H1 (cell line): ENCODE data around the gene COL20A1. TPM values are rescaled to one million over a fixed set of nuclear protein-coding genes. Genes with fewer than 3 reads are reported as not detected.

ENCODE experiments used
- CTCF ChIA-PET: fragments of 300-600 bp; sonication (Branson Sonifier 250); formaldehyde crosslinking; loops from one replicate; lab custom pipeline; 2021; ENCODE audit not compliant: partially characterized antibody; lab: Charles Lee
- POLR2A ChIA-PET: fragments of 300-600 bp; sonication (Branson Sonifier 250); formaldehyde crosslinking; loops from one replicate; lab custom pipeline; 2021; ENCODE audit warnings: inconsistent platforms; ENCODE audit not compliant: partially characterized antibody; lab: Charles Lee
- DNase-seq, 2 experiments: peaks; one replicate each; pipeline versions ENCODE4 v3.0.0 to v3.0.0-alpha.2; 2010 to 2022; ENCODE audit warnings: low spot score in 2 of 2, low read depth in 1 of 2, mixed read lengths in 1 of 2
- FAIRE-seq: peaks from 2 replicates; lab custom pipeline; 2011; peaks lifted over from hg19 to GRCh38; lab: Jason Lieb, UNC
- H2AFZ ChIP-seq: 2 replicates; pipeline ENCODE4 v1.8.1; 2012; ENCODE audit warnings: low read length, inconsistent platforms
- H2AK5ac ChIP-seq: 2 replicates; pipeline ENCODE4 v1.6.1; 2013; ENCODE audit warnings: low read depth, low read length
- H2BK120ac ChIP-seq: replicated peaks from 2 replicates; pipeline ENCODE3; 2013; ENCODE audit warnings: low read depth, low read length, inconsistent platforms
- H2BK12ac ChIP-seq: 2 replicates; pipeline ENCODE4 v1.6.1; 2013; ENCODE audit warnings: low read depth, low read length
- H2BK15ac ChIP-seq: 2 replicates; pipeline ENCODE4 v1.6.1; 2013; ENCODE audit warnings: low read length
- H2BK20ac ChIP-seq: 2 replicates; pipeline ENCODE4 v1.6.1; 2013; ENCODE audit warnings: low read length
- H2BK5ac ChIP-seq: 2 replicates; pipeline ENCODE4 v1.6.1; 2013; ENCODE audit warnings: low read depth, low read length
- H3K14ac ChIP-seq: 2 replicates; pipeline ENCODE4 v1.6.1; 2013; ENCODE audit warnings: inconsistent platforms; ENCODE audit not compliant: insufficient read length
- H3K18ac ChIP-seq: 2 replicates; pipeline ENCODE4 v1.6.1; 2013; ENCODE audit warnings: low read length; ENCODE audit errors: extremely low read depth
- H3K23ac ChIP-seq: 2 replicates; pipeline ENCODE4 v1.6.1; 2013; ENCODE audit warnings: inconsistent platforms; ENCODE audit not compliant: insufficient read length
- H3K23me2 ChIP-seq: 2 replicates; pipeline ENCODE4 v1.6.1; 2013; ENCODE audit warnings: low read depth, low read length
- H3K27ac ChIP-seq: 2 replicates; pipeline ENCODE4 v1.6.1; 2011; ENCODE audit warnings: low read depth, low read length, inconsistent platforms
- H3K27me3 ChIP-seq, 4 experiments: replicated peaks in 1 of 4; 1 replicate in 1 of 4; 2 replicates in 3 of 4; pipeline versions ENCODE4 v1.6.1 to v1.8.1; 2011 to 2013; ENCODE audit warnings: low read length in 3 of 4, mild to moderate bottlenecking in 3 of 4, inconsistent platforms in 2 of 4, mixed read lengths in 2 of 4, moderate library complexity in 1 of 4; ENCODE audit not compliant: control insufficient read depth in 3 of 4, insufficient read depth in 3 of 4; ENCODE audit errors: extremely low read depth in 1 of 4
- H3K36me3 ChIP-seq, 4 experiments: 2 replicates each; pipeline versions ENCODE4 v1.6.1 to v1.8.1; 2011 to 2013; ENCODE audit warnings: mild to moderate bottlenecking in 4 of 4, low read length in 3 of 4, moderate library complexity in 2 of 4, control low read depth in 1 of 4, inconsistent platforms in 1 of 4; ENCODE audit not compliant: insufficient read depth in 4 of 4, control insufficient read depth in 2 of 4
- H3K4ac ChIP-seq: replicated peaks from 2 replicates; pipeline ENCODE3; 2013; ENCODE audit warnings: low read length, low read depth, mixed read lengths, inconsistent platforms; ENCODE audit not compliant: insufficient read length
- H3K4me1 ChIP-seq, 4 experiments: replicated peaks in 1 of 4; 1 replicate in 1 of 4; 2 replicates in 3 of 4; pipeline versions ENCODE4 v1.6.1 to v1.8.1; 2011 to 2013; ENCODE audit warnings: low read length in 3 of 4, inconsistent platforms in 2 of 4, mixed read lengths in 1 of 4; ENCODE audit not compliant: insufficient read depth in 4 of 4, control insufficient read depth in 3 of 4
- H3K4me2 ChIP-seq, 2 experiments: 2 replicates each; pipeline versions ENCODE4 v1.6.1 to v1.8.1; 2011 to 2013; ENCODE audit warnings: low read depth in 2 of 2, low read length in 2 of 2, control low read depth in 1 of 2, inconsistent platforms in 1 of 2, mild to moderate bottlenecking in 1 of 2; ENCODE audit not compliant: insufficient read depth in 1 of 2
- H3K4me3 ChIP-seq, 4 experiments: fragments of 200-600, 300-600 bp in 1 of 4; sonication (generic), shearing (Covaris generic), sonication (Bioruptor Twin) in 1 of 4; 2 replicates each; pipeline versions ENCODE4 v1.5.1 to v1.8.1; 2011 to 2016; ENCODE audit warnings: low read length in 4 of 4, low read depth in 3 of 4, control low read depth in 2 of 4, inconsistent platforms in 2 of 4, mild to moderate bottlenecking in 2 of 4, mixed read lengths in 1 of 4, moderate library complexity in 1 of 4; ENCODE audit not compliant: insufficient read depth in 2 of 4; ENCODE audit errors: extremely low read depth in 1 of 4
- H3K56ac ChIP-seq: replicated peaks from 2 replicates; pipeline ENCODE3; 2013; ENCODE audit warnings: low read depth, mild to moderate bottlenecking, mixed read lengths, low read length, inconsistent platforms; ENCODE audit not compliant: insufficient read length
- H3K79me1 ChIP-seq: 2 replicates; pipeline ENCODE4 v1.6.1; 2013; ENCODE audit warnings: low read depth, low read length, control low read depth
- H3K79me2 ChIP-seq, 2 experiments: 2 replicates each; pipeline versions ENCODE4 v1.6.1 to v1.8.1; 2012 to 2013; ENCODE audit warnings: low read length in 2 of 2, mild to moderate bottlenecking in 2 of 2, inconsistent platforms in 1 of 2; ENCODE audit not compliant: insufficient read depth in 2 of 2, control insufficient read depth in 1 of 2
- H3K9ac ChIP-seq, 4 experiments: replicated peaks in 1 of 4; 1 replicate in 1 of 4; 2 replicates in 3 of 4; pipeline versions ENCODE4 v1.6.1 to v1.8.1; 2011 to 2013; ENCODE audit warnings: low read depth in 3 of 4, low read length in 3 of 4, control low read depth in 2 of 4, mild to moderate bottlenecking in 2 of 4, moderate library complexity in 2 of 4, inconsistent platforms in 1 of 4; ENCODE audit errors: extremely low read depth in 1 of 4
- H3K9me3 ChIP-seq, 2 experiments: 2 replicates each; pipeline versions ENCODE4 v1.6.1 to v1.8.1; 2012 to 2013; ENCODE audit warnings: mild to moderate bottlenecking in 2 of 2, moderate library complexity in 2 of 2, control low read depth in 1 of 2, inconsistent platforms in 1 of 2, low read depth in 1 of 2, low read length in 1 of 2, mixed read lengths in 1 of 2; ENCODE audit not compliant: insufficient read depth in 2 of 2
- H4K20me1 ChIP-seq, 2 experiments: replicated peaks in 1 of 2; 2 replicates each; pipeline versions ENCODE3 to v1.8.1; 2011 to 2013; ENCODE audit warnings: inconsistent platforms in 2 of 2, low read length in 2 of 2, mild to moderate bottlenecking in 1 of 2; ENCODE audit not compliant: insufficient read depth in 2 of 2, control insufficient read depth in 1 of 2
- H4K5ac ChIP-seq: 2 replicates; pipeline ENCODE4 v1.6.1; 2013; ENCODE audit warnings: low read length, low read depth, mixed read lengths, inconsistent platforms; ENCODE audit not compliant: insufficient read length
- H4K8ac ChIP-seq: 2 replicates; pipeline ENCODE4 v1.8.0; 2013; ENCODE audit warnings: mild to moderate bottlenecking, moderate library complexity, low read length, inconsistent platforms; ENCODE audit not compliant: insufficient read depth; ENCODE audit errors: extremely low read depth
- H4K91ac ChIP-seq: replicated peaks from 2 replicates; pipeline ENCODE3; 2013; ENCODE audit warnings: low read length, mixed read lengths, inconsistent platforms; ENCODE audit not compliant: insufficient read length
- ASH2L ChIP-seq: fragments of 200-600, 300-600 bp; sonication (generic); IDR thresholded peaks from one replicate; pipeline ENCODE4 v1.7.1; 2017; ENCODE audit warnings: low read length
- CBX5 ChIP-seq: fragments of 300-800, 300-1000 bp; sonication (generic); IDR thresholded peaks from 2 replicates; pipeline ENCODE4 v1.7.1; 2016; ENCODE audit warnings: antibody characterized with exemption, low read length, low read depth
- CHD2 ChIP-seq: IDR thresholded peaks from 2 replicates; pipeline ENCODE4 v1.6.1; 2012; ENCODE audit warnings: low read length, improper control_type of control experiment
- KDM1A ChIP-seq: fragments of 200-600, 300-600 bp; sonication (generic); IDR thresholded peaks from 2 replicates; pipeline ENCODE4 v1.7.1; 2016; ENCODE audit warnings: mild to moderate bottlenecking, low read length, borderline replicate concordance
- SIN3A ChIP-seq, 2 experiments: IDR thresholded peaks in 1 of 2; conservative IDR thresholded peaks in 1 of 2; 2 replicates each; pipeline ENCODE4 v1.6.1; 2011 to 2012; ENCODE audit warnings: low read length in 2 of 2, improper control_type of control experiment in 1 of 2, low read depth in 1 of 2, mild to moderate bottlenecking in 1 of 2
- SUZ12 ChIP-seq: fragments of 200-600 bp; sonication (generic); IDR thresholded peaks from 2 replicates; pipeline ENCODE4 v1.6.1; 2012; ENCODE audit warnings: mild to moderate bottlenecking, inconsistent platforms, low read length, moderate library complexity, mixed read lengths
- WGBS, 2 experiments: shearing (Covaris generic) in 1 of 2; methylation state at CpG; one replicate each; pipeline versions ENCODE4 v1.1.6 to v1.1.7; 2013 to 2015; ENCODE audit warnings: low lambda C conversion rate in 2 of 2, mixed read lengths in 2 of 2, inconsistent platforms in 1 of 2, low coverage in 1 of 2, missing lambda C conversion rate in 1 of 2; ENCODE audit not compliant: insufficient replicate concordance in 2 of 2, insufficient coverage in 1 of 2, insufficient read length in 1 of 2; ENCODE audit errors: extremely low coverage in 1 of 2, missing lambda C conversion rate in 1 of 2; 5-methylcytosine and 5-hydroxymethylcytosine counted together
- polyA plus RNA-seq, 7 experiments: library from polyadenylated mRNA; depleted of rRNA in 3 of 7; stranded (reverse) in 5 of 7; unstranded in 2 of 7; fragments of >200 nt in 5 of 7; fragments of 200-250 nt in 2 of 7; gene quantifications; 1 replicate in 5 of 7; 2 replicates in 1 of 7; 4 replicates in 1 of 7; pipeline versions ENCODE4 v1.2.1 to v1.2.3, GENCODE V29; 2011 to 2013; ENCODE audit warnings: missing spikeins in 2 of 7, mixed read lengths in 2 of 7
- total RNA-seq: library from RNA; stranded (reverse); fragmentation: NEBNext Ultra II Directional; extraction: Animal tissue kit (Norgen Biotek cat#: 25700); gene quantifications from 2 replicates; pipeline ENCODE4 v1.2.1, GENCODE V29; 2021
- TF ChIP-seq, protein P1 (sequence below), 3 experiments: IDR thresholded peaks; 1 replicate in 2 of 3; 2 replicates in 1 of 3; pipeline versions ENCODE4 v1.5.1 to v1.6.1; 2011; ENCODE audit warnings: low read length in 3 of 3, mild to moderate bottlenecking in 3 of 3, inconsistent platforms in 2 of 3, low read depth in 1 of 3, moderate library complexity in 1 of 3; ENCODE audit not compliant: insufficient read depth in 1 of 3; ENCODE audit errors: control extremely low read depth in 1 of 3
- TF ChIP-seq, protein P2 (sequence below): IDR thresholded peaks from 2 replicates; pipeline ENCODE4 v1.6.1; 2012; ENCODE audit warnings: inconsistent platforms

The COL20A1 gene
- total and polyA plus RNA-seq, 2 of the 8 experiments (the other 6 are each of a cell fraction or from before 2014, with no cell fraction given): 0.19 to 0.21 TPM

DNA sequence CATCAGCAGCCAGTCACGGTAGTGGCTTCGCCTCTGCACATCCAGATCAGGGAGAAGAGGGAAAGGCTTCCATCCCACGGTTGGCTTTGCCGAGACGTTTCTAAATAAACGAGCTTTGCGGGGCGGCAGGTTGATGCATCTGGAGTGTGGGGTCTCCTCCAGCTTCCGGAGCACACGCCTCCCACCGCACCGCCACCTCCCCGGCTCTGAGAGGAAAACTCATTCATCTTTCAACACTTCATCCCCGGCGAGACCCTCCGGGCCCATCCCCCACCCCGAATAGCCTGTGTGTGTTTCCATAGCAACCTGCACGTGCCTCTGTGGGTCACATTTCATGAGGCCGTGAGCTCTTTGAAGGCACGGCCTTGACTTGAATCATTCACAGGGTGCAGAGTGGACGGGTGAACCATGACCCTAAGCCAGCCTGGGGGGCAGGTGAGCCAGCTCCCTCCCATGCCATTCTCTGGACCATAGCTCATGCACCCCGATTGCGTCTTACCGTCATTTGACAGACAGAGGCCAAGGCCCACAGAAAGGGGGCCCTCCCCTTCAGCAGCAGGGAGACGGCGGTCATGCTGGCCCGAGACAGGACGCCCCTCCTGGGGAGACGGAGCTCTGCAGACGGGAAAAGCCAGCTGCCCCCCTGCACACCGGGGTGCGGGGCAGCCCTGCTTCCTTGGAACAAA is 84.4 kb downstream of the COL20A1 start:
- Histone ChIP-seq H3K23me2 (no peaks in the 10 kb centered on the region; the same call in none of the 2 replicates), H3K4me1 (peaks cover 3 to 20% (median 14%) of the 10 kb centered on the region in 4 experiments), H3K4ac (no peak overlapping the region), H2BK12ac (peak overlapping the region; percentile 75; the same call in 1 of the 2 replicates), H2BK120ac (no peak overlapping the region), H2BK20ac (peak overlapping the region; percentile 97; the same call in 1 of the 2 replicates), H3K9me3 (no peaks in the 10 kb centered on the region), H4K20me1 (no peaks in the 10 kb centered on the region), H3K27me3 (peaks cover 0 to 2% (median 0%) of the 10 kb centered on the region in 4 experiments; a peak in 1 of 7 replicates), H4K5ac (no peak overlapping the region), H2BK15ac (no peak overlapping the region), H2BK5ac (no peak overlapping the region; the same call in 1 of the 2 replicates), H4K91ac (peak overlapping the region; percentile 77), H3K23ac (no peak overlapping the region), H3K79me2 (no peaks in the 10 kb centered on the region), H3K56ac (no peak overlapping the region), H3K4me2 (peak overlapping the region; percentile 25 to 66), H3K14ac (no peak overlapping the region), H3K9ac (no peak overlapping the region), H3K27ac (no peak overlapping the region), H3K36me3 (no peaks in the 10 kb centered on the region), H3K18ac (no peak overlapping the region; the same call in 1 of the 2 replicates), H3K79me1 (no peaks in the 10 kb centered on the region), H3K4me3 (peak overlapping the region in 1 of 4 experiments; percentile 40; a peak in 2 of 8 replicates), H2AFZ (no peak overlapping the region), H4K8ac (no peak overlapping the region), H2AK5ac (no peak overlapping the region)
- DNase-seq (peak in 1 of 2 experiments; percentile 73), FAIRE-seq (no peak)
- WGBS, 2 experiments: 39% methylated on average over 32 of the region's 32 CpGs; no CpG with 5 or more reads in 1 of the 2 experiments
- ChIA-PET CTCF (interaction anchor here (0.5 to 9.9 kb wide), 29 partner anchors 10 to 374 kb away, joined by 3 to 230 read pairs (median 5); partner anchors contain the start of genes CHRNA4 and COL20A1), POLR2A (interaction anchor here (0.8 to 1.9 kb wide), 8 partner anchors 11 to 265 kb away, joined by 3 to 9 read pairs (median 4); no protein-coding TSS in a partner anchor)
- no peak for TF ChIP-seq KDM1A
- no peak for TF ChIP-seq CBX5
- TF ChIP-seq CHD2: 0 out of 2 replicates have a peak, but pooled peaks have one; percentile 21
- TF ChIP-seq, protein P1, sequence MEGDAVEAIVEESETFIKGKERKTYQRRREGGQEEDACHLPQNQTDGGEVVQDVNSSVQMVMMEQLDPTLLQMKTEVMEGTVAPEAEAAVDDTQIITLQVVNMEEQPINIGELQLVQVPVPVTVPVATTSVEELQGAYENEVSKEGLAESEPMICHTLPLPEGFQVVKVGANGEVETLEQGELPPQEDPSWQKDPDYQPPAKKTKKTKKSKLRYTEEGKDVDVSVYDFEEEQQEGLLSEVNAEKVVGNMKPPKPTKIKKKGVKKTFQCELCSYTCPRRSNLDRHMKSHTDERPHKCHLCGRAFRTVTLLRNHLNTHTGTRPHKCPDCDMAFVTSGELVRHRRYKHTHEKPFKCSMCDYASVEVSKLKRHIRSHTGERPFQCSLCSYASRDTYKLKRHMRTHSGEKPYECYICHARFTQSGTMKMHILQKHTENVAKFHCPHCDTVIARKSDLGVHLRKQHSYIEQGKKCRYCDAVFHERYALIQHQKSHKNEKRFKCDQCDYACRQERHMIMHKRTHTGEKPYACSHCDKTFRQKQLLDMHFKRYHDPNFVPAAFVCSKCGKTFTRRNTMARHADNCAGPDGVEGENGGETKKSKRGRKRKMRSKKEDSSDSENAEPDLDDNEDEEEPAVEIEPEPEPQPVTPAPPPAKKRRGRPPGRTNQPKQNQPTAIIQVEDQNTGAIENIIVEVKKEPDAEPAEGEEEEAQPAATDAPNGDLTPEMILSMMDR (IDR thresholded peaks at IDR 0.05; ENCODE audit: control extremely low read depth in 1 of 3, insufficient read depth in 1 of 3, low read depth in 1 of 3, low read length in 3 of 3): peak in 2 of 3 experiments; percentile 24 to 35; a peak in 2 of 4 replicates
- peak in 1 of 2 experiments; percentile 70; a peak in 1 of 4 replicates for TF ChIP-seq SIN3A (conservative IDR thresholded peaks at IDR 0.05 in 1 of 2, IDR thresholded peaks at IDR 0.05 in 1 of 2; ENCODE audit: low read depth in 1 of 2, low read length in 2 of 2)
- no peak for TF ChIP-seq ASH2L
- TF ChIP-seq, protein P2, sequence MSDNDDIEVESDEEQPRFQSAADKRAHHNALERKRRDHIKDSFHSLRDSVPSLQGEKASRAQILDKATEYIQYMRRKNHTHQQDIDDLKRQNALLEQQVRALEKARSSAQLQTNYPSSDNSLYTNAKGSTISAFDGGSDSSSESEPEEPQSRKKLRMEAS: peak; percentile 96
- no peak for TF ChIP-seq SUZ12
